Dedifferentiated amniotic fluid mesenchymal stem cell (primary cell): Measurements from ENCODE around the gene SPAG9.
A peak's percentile ranks its signal among the peaks of the same experiment; 100 is the strongest.
"Not testable (repeated sequence)": the region's sequence is repeated elsewhere in the genome, so short reads cannot be mapped to it uniquely, and the experiment has no call there.

Experiments used
- DNase-seq: peaks from one replicate; pipeline ENCODE4 v3.0.0-alpha.2; 2016; ENCODE audit errors: extremely low spot score

The SPAG9 gene

GRCh38 chr17:51088287-51088686, 32.4 kb downstream of the SPAG9 start:
- DNase-seq = no peak

DNA sequence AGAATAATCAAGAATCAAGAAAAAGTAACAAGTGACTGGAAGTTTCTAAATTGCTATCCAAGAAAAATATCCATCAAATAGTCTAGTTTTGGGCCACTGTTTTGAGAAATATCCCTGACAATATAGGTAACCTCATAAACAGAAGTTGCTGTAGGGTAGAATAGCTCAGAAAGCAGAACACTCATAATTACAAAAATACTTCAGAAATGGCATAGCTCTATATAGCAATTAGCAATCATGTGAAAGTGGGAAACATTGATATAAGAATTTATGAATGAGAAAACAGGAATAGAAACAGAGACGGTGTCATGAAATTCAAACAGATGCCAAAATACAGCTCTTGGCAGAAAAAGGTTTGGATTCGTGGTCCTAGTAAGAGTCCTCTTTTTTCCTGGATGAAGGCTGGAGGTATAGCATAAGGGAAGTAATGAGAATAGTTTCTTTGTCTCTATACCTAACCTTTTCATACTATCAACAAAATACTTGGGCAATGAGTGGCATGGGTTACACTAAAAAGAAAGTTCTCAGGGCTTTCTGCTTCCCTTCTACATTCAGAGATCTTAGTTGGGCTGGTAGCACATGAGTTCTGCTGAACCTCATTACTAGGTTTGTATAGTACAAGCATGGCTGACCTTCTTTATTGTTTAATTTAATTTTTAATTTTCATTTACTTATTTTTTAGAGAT, 33.5 kb downstream of the SPAG9 start:
- DNase-seq = no peak

- DNase-seq = no peak
These were observed 35.4 kb downstream of the SPAG9 start for GRCh38 chr17:51085150-51085805.

DNA sequence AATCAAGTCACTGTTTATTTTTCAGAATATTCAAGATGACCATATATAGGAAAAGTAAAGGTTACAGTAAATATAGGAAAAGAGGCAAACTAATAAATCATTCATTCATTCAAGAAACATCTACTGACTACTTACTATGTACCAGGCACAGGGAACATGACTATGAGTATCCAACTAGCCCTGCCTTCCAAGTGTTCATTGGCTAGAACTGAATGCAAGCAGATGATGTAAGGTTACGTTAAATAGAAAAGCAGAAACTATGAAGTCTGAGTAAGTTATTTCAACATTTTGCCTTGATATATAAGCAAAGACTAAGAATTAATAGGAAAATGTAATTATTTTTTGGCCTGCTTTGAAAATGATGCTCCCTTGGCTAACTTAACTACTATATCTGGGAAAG, 36.7 kb downstream of the SPAG9 start:
- DNase-seq = no peak

- not testable (repeated sequence) for DNase-seq
These were observed 37.3 kb downstream of the SPAG9 start for GRCh38 chr17:51083364-51083763.

GRCh38 chr17:51079049-51079448, 41.6 kb downstream of the SPAG9 start:
- no peak for DNase-seq

- DNase-seq = no peak
These were observed 42.6 kb downstream of the SPAG9 start for GRCh38 chr17:51078009-51078592.

DNA sequence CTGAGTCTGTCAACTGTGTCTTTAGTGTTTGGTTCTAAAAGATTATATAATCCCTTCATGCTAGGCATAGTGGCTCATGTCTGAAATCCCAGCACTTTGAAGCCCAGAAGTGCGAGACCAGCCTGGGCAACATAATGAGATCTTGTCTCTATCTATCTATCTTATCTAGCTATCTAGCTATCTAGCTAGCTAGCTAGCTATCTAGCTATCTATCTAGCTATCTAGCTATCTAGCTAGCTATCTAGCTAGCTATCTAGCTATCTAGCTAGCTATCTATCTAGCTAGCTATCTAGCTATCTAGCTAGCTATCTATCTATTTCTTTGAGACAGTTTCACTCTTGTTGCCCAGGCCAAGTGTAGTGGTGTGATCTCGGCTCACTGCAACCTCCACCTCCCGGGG, 43.8 kb downstream of the SPAG9 start:
- no peak for DNase-seq

DNA sequence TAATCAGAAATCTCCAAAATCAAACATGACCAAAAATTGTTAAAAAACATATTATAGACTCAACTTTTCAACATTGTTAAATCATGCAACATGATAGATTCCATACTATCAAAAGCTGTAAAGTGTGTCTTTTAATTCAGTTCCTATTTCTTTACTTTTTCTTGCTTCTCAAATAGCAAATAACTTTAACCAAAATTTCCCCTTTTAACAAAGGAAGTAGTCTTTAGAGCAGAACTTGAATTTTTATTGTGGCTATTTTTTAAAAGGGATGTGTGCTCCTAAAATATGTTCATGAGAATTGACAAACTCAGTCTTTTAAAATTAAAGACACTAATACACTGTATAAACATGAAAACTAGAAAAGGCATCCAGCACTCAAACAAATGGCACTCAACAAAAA, 49.1 kb downstream of the SPAG9 start:
- no peak for DNase-seq

DNA sequence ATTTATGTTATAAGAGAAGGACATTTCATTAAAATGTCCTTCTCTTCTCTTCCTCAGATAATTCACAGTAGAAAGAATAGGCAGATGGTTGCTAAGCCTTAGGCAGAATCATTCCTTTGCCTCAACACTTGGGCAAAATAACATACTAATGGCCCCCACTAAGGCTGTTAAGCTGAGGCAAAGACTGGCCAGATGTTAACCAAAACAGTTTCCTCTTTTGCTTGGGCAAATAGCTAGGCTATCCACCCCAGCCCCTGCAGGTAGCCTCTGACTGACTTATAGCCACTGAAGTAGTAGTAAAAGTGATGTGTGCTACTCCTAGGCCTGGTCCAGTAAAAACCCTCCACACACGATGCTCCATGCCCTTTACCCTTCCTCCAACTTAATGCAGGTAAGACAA, 55.2 kb downstream of the SPAG9 start:
- no peak for DNase-seq

- no peak for DNase-seq
These were observed 56.5 kb downstream of the SPAG9 start for GRCh38 chr17:51064061-51064735.

- DNase-seq = no peak
These were observed 60.3 kb downstream of the SPAG9 start for GRCh38 chr17:51060396-51060795.

DNA sequence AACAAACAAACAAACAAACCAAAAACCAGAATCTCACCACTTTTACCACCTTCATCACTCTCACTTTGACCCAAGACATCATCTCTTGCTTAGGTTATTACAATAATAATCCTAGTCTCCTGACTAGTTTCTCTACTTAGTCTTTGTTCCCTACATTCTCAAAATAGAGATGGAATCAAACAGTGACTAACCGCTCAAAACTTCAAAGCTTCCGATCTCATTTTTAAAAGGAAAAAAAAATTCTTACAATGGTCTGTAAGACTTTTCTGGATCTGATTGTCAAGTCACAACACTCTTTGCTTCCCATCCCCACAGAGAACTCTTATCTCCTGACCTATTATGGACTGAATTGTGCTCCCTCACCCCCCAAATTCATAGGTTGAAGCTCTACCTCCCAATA, 60.9 kb downstream of the SPAG9 start:
- DNase-seq = no peak

DNA sequence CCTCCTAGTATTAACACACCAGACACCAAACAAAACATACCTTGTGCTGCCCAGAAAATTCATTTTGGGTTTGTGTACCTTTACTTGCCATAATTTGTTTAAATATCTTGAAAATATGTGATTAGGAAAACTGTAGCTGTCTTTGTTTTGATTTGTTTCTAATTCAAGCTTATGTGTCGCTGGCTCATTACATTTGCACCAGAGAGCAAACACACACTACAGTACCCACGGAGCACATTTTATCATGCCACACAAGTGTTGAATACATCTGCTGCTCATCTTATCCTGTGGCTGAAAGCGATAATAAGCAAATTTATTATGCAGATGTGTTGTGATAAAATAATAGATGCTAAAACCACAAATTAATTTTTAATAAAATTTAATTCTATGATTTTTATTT, 63.1 kb downstream of the SPAG9 start:
- no peak for DNase-seq

DNA sequence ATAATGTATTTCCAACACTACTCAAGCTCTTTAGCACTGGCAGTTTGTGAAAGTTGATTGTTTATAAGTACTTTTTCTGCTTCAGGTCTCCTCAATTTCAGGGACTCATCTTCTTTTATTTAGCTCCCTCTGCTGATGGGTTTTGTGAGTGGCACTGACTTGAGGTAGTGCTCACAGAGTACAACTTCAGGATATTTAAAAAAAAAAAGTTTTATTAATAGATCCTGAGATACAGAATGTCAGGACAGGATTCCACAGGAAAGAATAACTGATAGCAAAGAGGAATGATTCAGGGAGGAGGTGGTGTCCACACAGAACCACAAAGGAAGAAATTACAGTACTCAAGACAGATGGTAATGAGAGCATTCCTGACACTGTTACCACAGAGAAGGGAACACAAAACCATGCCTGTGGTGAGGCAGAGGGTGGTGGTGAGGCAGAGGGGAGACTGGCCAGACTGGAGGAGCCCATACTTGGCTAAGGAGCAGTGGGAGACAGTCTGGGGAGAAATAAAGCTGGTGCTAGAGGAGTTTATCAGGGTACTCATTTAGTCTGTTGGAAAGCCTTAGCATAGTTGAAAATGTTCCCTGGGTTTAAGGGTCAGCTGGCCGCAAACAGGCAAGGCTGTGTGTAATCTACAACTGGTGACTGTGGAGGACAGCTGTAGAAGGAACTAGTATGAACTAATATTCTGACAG, 63.7 kb downstream of the SPAG9 start:
- DNase-seq = peak; percentile 78

DNA sequence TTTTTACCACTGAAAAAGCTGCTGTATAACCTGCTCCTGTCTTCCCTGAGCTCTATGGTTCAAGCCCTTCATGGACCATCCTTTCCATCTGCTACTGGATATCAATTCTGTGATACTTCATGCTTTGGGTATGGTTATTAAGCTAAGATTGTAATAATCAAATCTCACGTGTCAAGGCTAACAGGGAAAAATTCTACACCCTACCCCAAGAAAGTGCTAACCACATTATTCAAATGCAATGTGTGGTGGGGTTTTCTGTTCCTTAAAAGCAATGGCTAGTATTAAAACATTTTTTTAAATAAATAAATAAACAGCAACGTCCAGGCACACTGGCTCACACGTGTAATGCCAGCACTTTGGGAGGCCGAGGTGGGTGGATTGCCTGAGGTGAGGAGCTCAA, 65.9 kb downstream of the SPAG9 start:
- no peak for DNase-seq

- no peak for DNase-seq
These were observed 68.4 kb downstream of the SPAG9 start for GRCh38 chr17:51052235-51052634.

DNA sequence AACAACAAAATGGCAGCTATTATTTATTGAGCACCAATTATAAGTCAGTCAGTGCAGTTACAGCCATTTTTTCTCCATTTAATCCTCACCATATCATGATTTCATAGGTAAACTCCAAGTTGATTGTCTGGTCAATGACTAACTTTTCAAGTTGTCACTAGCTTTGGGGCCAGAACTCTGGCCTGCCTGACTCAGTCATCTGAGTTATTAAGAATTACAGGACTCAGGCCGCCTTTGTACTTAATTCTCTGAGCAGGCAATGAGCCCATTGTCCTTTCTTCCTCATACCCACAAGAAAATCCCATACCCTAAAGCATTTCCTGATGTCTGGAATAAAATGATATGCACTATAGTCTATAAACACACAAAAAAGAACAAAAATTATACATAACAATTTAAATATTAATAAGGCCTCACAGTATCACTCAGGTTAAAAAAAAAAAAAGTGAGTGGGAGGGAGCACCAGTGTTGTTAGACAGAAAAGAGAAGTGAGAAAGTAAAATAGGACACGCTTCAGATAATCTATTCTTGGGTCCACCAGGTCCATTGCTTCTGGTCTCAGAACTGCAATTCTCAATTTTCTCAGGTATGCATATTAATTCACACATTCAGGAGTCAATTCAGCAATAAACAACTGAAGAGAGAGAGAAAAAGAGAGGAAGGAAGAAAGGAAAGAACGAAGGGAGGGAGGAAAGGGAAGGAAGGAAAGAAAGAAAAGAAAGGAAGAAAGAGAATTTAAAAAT, 70.2 kb downstream of the SPAG9 start:
- no peak for DNase-seq

DNA sequence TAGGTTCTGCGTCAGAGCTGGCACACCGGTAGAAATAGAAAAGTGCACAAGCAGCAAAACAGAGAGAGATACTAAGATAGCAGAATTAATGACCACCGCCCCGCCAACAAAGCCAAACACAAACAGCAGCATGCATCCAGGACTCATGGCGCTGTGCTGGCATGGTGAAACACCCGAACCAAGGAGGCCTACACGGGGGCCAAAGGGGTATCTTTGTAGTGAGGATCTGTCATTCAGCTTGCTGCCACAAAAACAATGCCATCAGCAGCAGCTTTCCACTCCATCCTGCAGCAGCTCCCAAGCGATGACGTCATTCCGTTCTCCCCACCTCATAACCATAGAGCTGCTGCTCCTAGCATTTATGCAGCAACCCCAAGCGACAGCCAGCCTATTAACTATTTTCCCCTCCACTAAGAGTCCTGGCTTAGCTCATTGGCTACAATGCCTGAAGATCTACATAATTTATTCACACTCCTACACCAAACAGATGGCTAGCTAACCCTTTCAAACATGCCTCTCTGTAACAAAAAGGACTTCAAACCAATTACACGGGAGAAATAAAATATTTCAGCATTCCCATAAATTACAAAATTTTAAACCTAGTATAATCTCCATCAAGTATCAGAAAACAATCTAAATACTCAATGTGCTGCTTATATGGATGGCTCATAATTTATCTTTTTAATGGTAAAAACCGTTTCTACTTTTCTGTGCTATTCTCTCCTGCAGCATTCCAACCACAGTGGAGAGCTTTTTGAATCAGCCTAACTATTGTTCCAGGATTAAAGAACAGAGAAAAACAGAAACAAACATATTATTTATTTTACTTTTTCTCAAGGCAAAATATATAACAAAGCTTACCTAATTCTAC, 73.9 kb downstream of the SPAG9 start:
- DNase-seq = peak; percentile 61

- DNase-seq = no peak
These were observed 74.6 kb downstream of the SPAG9 start for GRCh38 chr17:51046046-51046445.
